ENCODE measurements around the gene GSS. TPM values are rescaled to one million over a fixed set of nuclear protein-coding genes. Genes with fewer than 3 reads are reported as not detected.
"Not testable (repeated sequence)": the region's sequence is repeated elsewhere in the genome, so short reads cannot be mapped to it uniquely, and the experiment has no call there.

GSS gene
- total RNA-seq, 1 donor from 2014 or later = 47.9 TPM

GRCh38 chr20:34886122-34886521 is 69.5 kb downstream of the GSS start:
- intact Hi-C loops (cut with DNase I) = no loop called here
- no peaks in the 10 kb centered on the region for H3K4me1 ChIP-seq
- H3K9me3 ChIP-seq = no peaks in the 10 kb centered on the region
- no peak for TF ChIP-seq CTCF (IDR thresholded peaks at IDR 0.05)
- TF ChIP-seq POLR2AphosphoS5 (IDR thresholded peaks at IDR 0.05; ENCODE audit: insufficient read depth in 1 of 2, low read depth in 1 of 2) = no peak
- no peak for TF ChIP-seq POLR2A (IDR thresholded peaks at IDR 0.05)
- H3K27me3 ChIP-seq = no peaks in the 10 kb centered on the region
- H3K4me3 ChIP-seq = no peak overlapping the region
- H3K27ac ChIP-seq = no peak overlapping the region
- H3K36me3 ChIP-seq = peaks cover 0 to 28% of the 10 kb centered on the region in 2 donors
- no peak for DNase-seq (ENCODE audit: extremely low spot score in 2 of 2)

- TF ChIP-seq POLR2A (IDR thresholded peaks at IDR 0.05) (no peak), CTCF (IDR thresholded peaks at IDR 0.05) (no peak), POLR2AphosphoS5 (IDR thresholded peaks at IDR 0.05; ENCODE audit: insufficient read depth in 1 of 2, low read depth in 1 of 2) (no peak)
- H3K27ac ChIP-seq = no peak overlapping the region
- intact Hi-C loops (cut with DNase I) = no loop called here
- peaks cover 9% of the 10 kb centered on the region for H3K4me1 ChIP-seq
- peaks cover 0 to 28% of the 10 kb centered on the region in 2 donors for H3K36me3 ChIP-seq
- H3K4me3 ChIP-seq = no peak overlapping the region
- DNase-seq (ENCODE audit: extremely low spot score in 2 of 2) = no peak
- no peaks in the 10 kb centered on the region for H3K27me3 ChIP-seq
- H3K9me3 ChIP-seq = no peaks in the 10 kb centered on the region
These were observed 71.3 kb downstream of the GSS start for GRCh38 chr20:34884260-34884659.

- Histone ChIP-seq H3K4me3 (no peak overlapping the region), H3K36me3 (peaks cover 0 to 28% of the 10 kb centered on the region in 2 donors), H3K27ac (no peak overlapping the region), H3K27me3 (no peaks in the 10 kb centered on the region), H3K4me1 (peaks cover 9% of the 10 kb centered on the region), H3K9me3 (no peaks in the 10 kb centered on the region)
- intact Hi-C loops (cut with DNase I) = no loop called here
- no peak for DNase-seq (ENCODE audit: extremely low spot score in 2 of 2)
- no peak for TF ChIP-seq CTCF (IDR thresholded peaks at IDR 0.05)
- TF ChIP-seq POLR2A (IDR thresholded peaks at IDR 0.05) = no peak
- TF ChIP-seq POLR2AphosphoS5 (IDR thresholded peaks at IDR 0.05; ENCODE audit: insufficient read depth in 1 of 2, low read depth in 1 of 2) = no peak
These were observed 71.8 kb downstream of the GSS start for GRCh38 chr20:34883809-34884208.

GRCh38 chr20:34883087-34883688 is 72.4 kb downstream of the GSS start:
- Histone ChIP-seq H3K9me3 (no peaks in the 10 kb centered on the region), H3K27ac (no peak overlapping the region), H3K27me3 (no peaks in the 10 kb centered on the region), H3K36me3 (peaks cover 0 to 28% of the 10 kb centered on the region in 2 donors), H3K4me3 (no peak overlapping the region), H3K4me1 (peaks cover 13% of the 10 kb centered on the region)
- no peak for DNase-seq (ENCODE audit: extremely low spot score in 2 of 2)
- TF ChIP-seq POLR2A (IDR thresholded peaks at IDR 0.05) = no peak
- TF ChIP-seq CTCF (IDR thresholded peaks at IDR 0.05) = no peak
- no peak for TF ChIP-seq POLR2AphosphoS5 (IDR thresholded peaks at IDR 0.05; ENCODE audit: insufficient read depth in 1 of 2, low read depth in 1 of 2)
- intact Hi-C loops (cut with DNase I) = no loop called here

- TF ChIP-seq POLR2A (IDR thresholded peaks at IDR 0.05) (no peak), POLR2AphosphoS5 (IDR thresholded peaks at IDR 0.05; ENCODE audit: insufficient read depth in 1 of 2, low read depth in 1 of 2) (no peak), CTCF (IDR thresholded peaks at IDR 0.05) (no peak)
- no peaks in the 10 kb centered on the region for H3K9me3 ChIP-seq
- no peaks in the 10 kb centered on the region for H3K27me3 ChIP-seq
- H3K4me3 ChIP-seq = no peak overlapping the region
- H3K4me1 ChIP-seq = peaks cover 27% of the 10 kb centered on the region
- intact Hi-C loops (cut with DNase I) = no loop called here
- H3K27ac ChIP-seq = no peak overlapping the region
- no peak for DNase-seq (ENCODE audit: extremely low spot score in 2 of 2)
- H3K36me3 ChIP-seq = peaks cover 0 to 28% of the 10 kb centered on the region in 2 donors
These were observed 73.9 kb downstream of the GSS start for GRCh38 chr20:34881689-34882088.

- DNase-seq (ENCODE audit: extremely low spot score in 2 of 2); H3K9me3 ChIP-seq; H3K27me3 ChIP-seq; intact Hi-C loops (cut with DNase I); H3K27ac ChIP-seq; H3K4me3 ChIP-seq: not testable (repeated sequence)
- Histone ChIP-seq H3K36me3 (peaks cover 0 to 28% of the 10 kb centered on the region in 2 donors), H3K4me1 (peaks cover 27% of the 10 kb centered on the region)
These were observed 74.6 kb downstream of the GSS start for GRCh38 chr20:34880971-34881370.
